Right forelimb (tissue), 1 donor: ENCODE results near the gene PLEKHG5.

Source experiments
- DNase-seq: peaks from one replicate; pipeline ENCODE4 v3.0.0-alpha.2; 2018

The PLEKHG5 gene

GRCh38 chr1:6424619-6425593, 66.6 kb downstream of the PLEKHG5 start, which contains the start of gene ESPN:
Gene ESPN (plus strand): TSS chr1:6424776. CDS start chr1:6424956, 180 bp downstream.
- DNase-seq = no peak

- DNase-seq = no peak
Observed at GRCh38 chr1:6424000-6424565, 67.4 kb downstream of the PLEKHG5 start.

- DNase-seq = no peak
Observed at GRCh38 chr1:6423321-6423999, 68.0 kb downstream of the PLEKHG5 start.

- no peak for DNase-seq
Observed at GRCh38 chr1:6421266-6421665, 70.2 kb downstream of the PLEKHG5 start.

- no peak for DNase-seq
Observed at GRCh38 chr1:6420454-6421042, 70.9 kb downstream of the PLEKHG5 start.

- no peak for DNase-seq
Observed at GRCh38 chr1:6419804-6420453, 71.5 kb downstream of the PLEKHG5 start, which contains the start of gene HES2. Gene HES2 (minus strand): TSS chr1:6419919. CDS start chr1:6419820, 99 bp downstream.

GRCh38 chr1:6419397-6419803, 72.1 kb downstream of the PLEKHG5 start:
- DNase-seq = no peak

GRCh38 chr1:6418668-6419396, 72.6 kb downstream of the PLEKHG5 start:
- DNase-seq = no peak

- no peak for DNase-seq
Observed at GRCh38 chr1:6417961-6418667, 73.4 kb downstream of the PLEKHG5 start.
